ENCODE data around the gene NRIP1. TPM values are rescaled to one million over a fixed set of nuclear protein-coding genes. Genes with fewer than 3 reads are reported as not detected.

The NRIP1 gene
- total and polyA plus RNA-seq, 2 of the 8 experiments (the other 6 are each of a cell fraction or from before 2014, with no cell fraction given), result 1.5 to 9.3 TPM

DNA sequence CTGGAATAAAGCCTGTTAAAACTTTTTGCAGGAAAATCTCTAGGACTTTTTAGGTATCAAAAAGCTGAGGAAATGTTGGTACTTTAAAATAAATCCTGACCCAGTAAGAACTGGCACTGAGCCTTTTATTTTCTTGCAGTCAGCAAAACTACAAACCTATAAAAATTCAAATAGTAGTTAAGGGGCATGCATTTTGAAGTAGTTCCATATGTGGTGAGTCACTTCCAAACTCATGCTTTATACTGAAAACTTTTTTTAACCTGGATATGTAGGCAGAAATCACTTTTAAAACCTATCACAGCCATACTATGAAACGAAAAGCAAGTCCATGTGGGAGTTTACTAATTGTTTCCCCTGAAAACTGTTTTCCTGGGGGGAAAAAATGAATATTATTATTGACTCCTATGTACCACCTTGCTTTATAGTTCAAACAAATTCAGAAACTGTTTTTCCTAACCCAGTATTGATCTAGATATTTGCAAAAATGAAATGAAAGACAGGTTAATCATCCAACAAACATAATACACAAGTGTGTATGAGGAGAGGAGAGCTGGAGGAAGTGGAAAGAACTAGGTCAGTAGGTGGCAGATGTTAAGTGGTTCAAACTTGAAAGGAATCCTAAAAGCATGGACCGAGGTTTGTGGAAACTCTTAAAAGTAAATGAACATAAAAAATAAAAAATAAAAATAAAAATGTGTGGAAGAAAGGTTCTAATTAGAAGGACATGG, 30.5 kb downstream of the NRIP1 start:
- H3K56ac ChIP-seq (replicated peaks; ENCODE audit: insufficient read length, low read depth, low read length), result no peak overlapping the region
- no peak overlapping the region for H2BK120ac ChIP-seq (replicated peaks; ENCODE audit: low read depth, low read length)
- H2AFZ ChIP-seq (ENCODE audit: low read length), result no peak overlapping the region
- no peak overlapping the region for H2BK5ac ChIP-seq (ENCODE audit: low read depth, low read length)
- no peak overlapping the region for H2BK15ac ChIP-seq (ENCODE audit: low read length)
- no peak overlapping the region for H3K4me2 ChIP-seq (ENCODE audit: insufficient read depth in 1 of 2, low read depth in 2 of 2, low read length in 2 of 2)
- H3K23ac ChIP-seq (ENCODE audit: insufficient read length), result no peak overlapping the region
- H3K14ac ChIP-seq (ENCODE audit: insufficient read length), result no peak overlapping the region
- no peak overlapping the region for H3K9ac ChIP-seq (replicated peaks in 1 of 4; ENCODE audit: extremely low read depth in 1 of 4, low read depth in 3 of 4, low read length in 3 of 4)
- H3K4me3 ChIP-seq (ENCODE audit: extremely low read depth in 1 of 4, insufficient read depth in 2 of 4, low read depth in 3 of 4, low read length in 4 of 4), result no peak overlapping the region
- no peaks in the 10 kb centered on the region for H3K23me2 ChIP-seq (ENCODE audit: low read depth, low read length)
- H3K36me3 ChIP-seq (ENCODE audit: control insufficient read depth in 2 of 4, insufficient read depth in 4 of 4, low read length in 3 of 4), result no peaks in the 10 kb centered on the region; a peak in 1 of 8 replicates
- H3K79me1 ChIP-seq (ENCODE audit: low read depth, low read length), result no peaks in the 10 kb centered on the region
- H2BK20ac ChIP-seq (ENCODE audit: low read length), result no peak overlapping the region
- H3K27ac ChIP-seq (ENCODE audit: low read depth, low read length), result no peak overlapping the region
- CTCF ChIA-PET (ENCODE audit: partially characterized antibody), result no interaction called here
- no peak overlapping the region for H3K18ac ChIP-seq (ENCODE audit: extremely low read depth, low read length)
- no peaks in the 10 kb centered on the region for H3K27me3 ChIP-seq (replicated peaks in 1 of 4; ENCODE audit: control insufficient read depth in 3 of 4, extremely low read depth in 1 of 4, insufficient read depth in 3 of 4, low read length in 3 of 4)
- no peaks in the 10 kb centered on the region for H3K4me1 ChIP-seq (replicated peaks in 1 of 4; ENCODE audit: control insufficient read depth in 3 of 4, insufficient read depth in 4 of 4, low read length in 3 of 4)
- no peak for FAIRE-seq
- H4K91ac ChIP-seq (replicated peaks; ENCODE audit: insufficient read length, low read length), result no peak overlapping the region
- H2BK12ac ChIP-seq (ENCODE audit: low read depth, low read length), result no peak overlapping the region
- H3K4ac ChIP-seq (replicated peaks; ENCODE audit: insufficient read length, low read depth, low read length), result no peak overlapping the region
- DNase-seq (ENCODE audit: low read depth in 1 of 2, low spot score in 2 of 2), result no peak
- H2AK5ac ChIP-seq (ENCODE audit: low read depth, low read length), result no peak overlapping the region
- H3K79me2 ChIP-seq (ENCODE audit: control insufficient read depth in 1 of 2, insufficient read depth in 2 of 2, low read length in 2 of 2), result no peaks in the 10 kb centered on the region
- H4K8ac ChIP-seq (ENCODE audit: extremely low read depth, insufficient read depth, low read length), result no peak overlapping the region
- no peaks in the 10 kb centered on the region for H3K9me3 ChIP-seq (ENCODE audit: insufficient read depth in 2 of 2, low read depth in 1 of 2, low read length in 1 of 2)
- H4K20me1 ChIP-seq (replicated peaks in 1 of 2; ENCODE audit: control insufficient read depth in 1 of 2, insufficient read depth in 2 of 2, low read length in 2 of 2), result no peaks in the 10 kb centered on the region
- 78% methylated on average over 2 of the region's 2 CpGs; no CpG with 5 or more reads in 1 of the 2 experiments for WGBS, 2 experiments (ENCODE audit: extremely low coverage in 1 of 2, insufficient coverage in 1 of 2, insufficient read length in 1 of 2, insufficient replicate concordance in 2 of 2, low coverage in 1 of 2, low lambda C conversion rate in 2 of 2, missing lambda C conversion rate in 1 of 2)
- no peak overlapping the region for H4K5ac ChIP-seq (ENCODE audit: insufficient read length, low read depth, low read length)
- POLR2A ChIA-PET (ENCODE audit: partially characterized antibody), result no interaction called here
- no peak for TF ChIP-seq JUND (IDR thresholded peaks at IDR 0.05; ENCODE audit: low read length)
- TF ChIP-seq KDM4A (IDR thresholded peaks at IDR 0.05; ENCODE audit: low read depth, low read length, severe bottlenecking), result no peak
- no peak for TF ChIP-seq KDM1A (IDR thresholded peaks at IDR 0.05; ENCODE audit: borderline replicate concordance, low read length)
- TF ChIP-seq SAP30 (IDR thresholded peaks at IDR 0.05; ENCODE audit: insufficient read depth, insufficient replicate concordance, low read length), result no peak
- TF ChIP-seq, protein P1, sequence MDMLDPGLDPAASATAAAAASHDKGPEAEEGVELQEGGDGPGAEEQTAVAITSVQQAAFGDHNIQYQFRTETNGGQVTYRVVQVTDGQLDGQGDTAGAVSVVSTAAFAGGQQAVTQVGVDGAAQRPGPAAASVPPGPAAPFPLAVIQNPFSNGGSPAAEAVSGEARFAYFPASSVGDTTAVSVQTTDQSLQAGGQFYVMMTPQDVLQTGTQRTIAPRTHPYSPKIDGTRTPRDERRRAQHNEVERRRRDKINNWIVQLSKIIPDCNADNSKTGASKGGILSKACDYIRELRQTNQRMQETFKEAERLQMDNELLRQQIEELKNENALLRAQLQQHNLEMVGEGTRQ (IDR thresholded peaks at IDR 0.05; ENCODE audit: low read length), result no peak
- no peak for TF ChIP-seq TAF1 (IDR thresholded peaks at IDR 0.05; ENCODE audit: low read depth, low read length)
- TF ChIP-seq RFX5 (IDR thresholded peaks at IDR 0.05; ENCODE audit: borderline replicate concordance, low read depth, low read length), result no peak
- TF ChIP-seq ASH2L (IDR thresholded peaks at IDR 0.05; ENCODE audit: low read length), result no peak
- TF ChIP-seq JUN (IDR thresholded peaks at IDR 0.05; ENCODE audit: low read depth, low read length), result no peak
- TF ChIP-seq KDM5A (IDR thresholded peaks at IDR 0.05; ENCODE audit: low read length), result no peak
- TF ChIP-seq RXRA (IDR thresholded peaks at IDR 0.05; ENCODE audit: insufficient read depth, low read depth, low read length), result no peak
- TF ChIP-seq TBP (IDR thresholded peaks at IDR 0.05; ENCODE audit: low read depth, low read length), result no peak
